ENCODE measurements around the gene RAC3. TPM values are rescaled to one million over a fixed set of nuclear protein-coding genes. Genes with fewer than 3 reads are reported as not detected.
A peak's percentile ranks its signal among the peaks of the same experiment; 100 is the strongest.

Gene RAC3
- total RNA-seq, 1 experiment from 2014 or later: 16.4 TPM

DNA sequence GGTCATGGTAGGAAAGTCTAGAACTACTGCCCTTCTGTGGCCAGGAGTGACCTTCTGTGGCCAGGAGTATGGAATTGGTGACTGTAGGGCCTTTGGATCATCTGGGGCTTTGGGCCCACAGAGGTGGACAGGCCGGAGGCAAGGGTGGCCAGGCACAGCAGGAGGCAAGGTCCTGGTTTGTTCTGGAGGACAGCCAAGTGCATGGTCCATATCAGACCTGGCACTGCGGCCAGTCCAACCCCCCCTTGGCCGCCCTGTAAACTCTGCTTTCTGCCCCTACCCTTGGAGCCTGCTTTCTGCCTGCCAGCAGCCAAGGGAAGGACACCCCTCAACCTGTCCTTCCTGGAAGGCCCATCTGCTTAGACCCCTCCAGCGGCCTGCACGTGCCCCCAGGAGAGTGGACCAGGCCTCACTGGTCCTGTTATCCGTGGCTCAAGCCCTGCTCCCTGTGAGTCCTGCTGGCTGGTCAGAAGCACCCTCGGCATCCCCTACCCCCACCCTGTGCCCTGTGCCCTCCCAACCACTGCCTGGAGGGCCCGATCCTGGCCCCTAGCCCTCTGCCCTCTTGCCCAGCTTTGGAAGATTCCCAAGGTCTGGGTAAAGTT, 8.3 kb downstream of the RAC3 start:
- DNase-seq (ENCODE audit: low read depth): no peak

DNA sequence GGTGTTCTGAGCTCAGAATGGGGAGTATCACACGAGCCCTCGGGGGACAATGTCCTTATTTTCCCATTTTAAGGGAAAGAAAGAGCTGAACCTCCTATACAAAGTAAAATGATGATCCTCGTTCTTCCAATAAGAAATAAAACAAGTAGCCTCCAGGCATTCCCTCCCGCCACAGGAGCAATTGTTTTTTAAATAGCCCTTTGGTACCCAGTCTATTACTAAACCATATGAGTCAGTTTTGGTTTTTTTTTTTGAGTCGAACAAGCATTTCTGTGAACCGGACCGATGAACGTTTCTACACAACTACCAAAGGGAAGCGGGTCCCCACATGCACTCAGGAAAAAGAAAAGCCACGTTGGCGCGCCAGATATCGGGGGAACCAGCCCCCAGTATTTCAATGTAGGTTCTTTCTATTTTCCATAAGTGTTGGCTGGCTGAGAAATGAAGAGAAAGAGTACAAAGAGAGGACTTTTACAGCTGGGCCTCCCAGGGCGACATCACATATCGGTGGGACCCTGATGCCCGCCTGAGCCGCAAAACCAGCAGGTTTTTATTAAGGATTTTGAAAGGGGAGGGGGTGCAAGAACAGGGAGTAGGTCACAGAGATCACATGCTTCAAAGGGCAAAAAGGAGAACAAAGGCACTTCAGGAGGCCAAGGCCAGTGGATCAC, 9.8 kb downstream of the RAC3 start:
- peak; percentile 56 for DNase-seq (ENCODE audit: low read depth)

DNA sequence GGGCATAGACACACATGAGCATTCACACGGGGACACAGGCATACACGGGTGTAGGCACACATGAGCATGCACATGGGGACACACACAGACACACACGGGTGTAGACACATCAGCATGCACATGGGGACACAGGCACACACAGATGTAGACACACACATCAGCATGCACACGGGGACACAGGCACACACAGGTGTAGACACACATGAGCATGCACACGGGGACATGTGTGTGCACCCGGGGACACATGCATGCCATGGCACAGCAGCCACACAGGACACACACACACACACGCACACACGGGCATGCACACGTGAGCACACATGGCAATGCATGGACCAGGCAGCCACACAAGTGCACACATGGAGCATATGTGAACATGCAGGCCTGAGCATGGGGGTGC, 11.2 kb downstream of the RAC3 start:
- no peak for DNase-seq (ENCODE audit: low read depth)

DNA sequence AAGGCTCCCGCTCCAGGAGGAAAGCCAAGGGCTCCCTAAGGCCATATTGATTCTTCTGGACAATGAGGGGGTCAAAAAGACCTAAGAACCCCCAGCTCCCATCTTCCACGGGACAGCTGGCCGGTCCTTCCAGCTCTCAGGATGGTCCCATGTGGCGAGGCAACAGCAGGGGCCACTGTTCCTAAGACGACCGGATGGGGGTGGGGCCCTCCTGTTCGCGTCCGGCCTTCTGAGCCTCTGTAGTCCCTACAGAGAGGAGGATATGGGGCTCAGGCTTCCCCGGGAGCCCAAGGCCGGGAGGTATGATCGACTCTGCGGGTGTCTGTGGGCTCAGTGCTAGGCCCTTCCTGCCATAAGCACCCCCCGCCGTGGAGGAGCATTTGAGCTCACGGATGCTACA, 12.0 kb downstream of the RAC3 start:
- DNase-seq (ENCODE audit: low read depth): no peak

DNA sequence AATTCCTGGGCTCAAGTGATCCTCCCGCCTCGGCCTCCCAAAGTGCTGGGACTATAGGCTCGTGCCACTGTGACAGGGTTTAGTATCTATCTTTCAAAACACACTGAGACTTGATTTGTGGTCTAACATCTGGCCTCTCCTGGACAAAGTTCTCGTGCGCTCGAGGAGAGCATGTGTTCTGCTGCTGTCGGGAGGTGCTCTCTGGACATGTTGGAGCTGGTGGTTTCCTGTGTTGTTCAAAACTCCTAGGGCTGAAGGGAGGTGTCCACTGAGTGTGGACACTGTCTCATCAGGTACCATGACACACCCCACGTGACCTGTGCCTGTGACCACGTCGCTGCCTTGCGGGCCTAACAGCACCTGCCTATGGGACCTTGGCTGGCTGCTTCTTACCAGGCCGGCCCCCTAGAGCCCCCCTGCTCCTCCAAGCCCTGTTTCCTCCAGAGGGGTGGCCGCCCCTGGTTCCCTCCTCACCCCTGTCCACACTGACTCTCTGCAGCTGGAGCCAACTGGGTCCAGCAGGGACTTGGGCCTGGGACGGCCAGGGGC, 14.5 kb downstream of the RAC3 start:
- DNase-seq (ENCODE audit: low read depth): no peak

DNA sequence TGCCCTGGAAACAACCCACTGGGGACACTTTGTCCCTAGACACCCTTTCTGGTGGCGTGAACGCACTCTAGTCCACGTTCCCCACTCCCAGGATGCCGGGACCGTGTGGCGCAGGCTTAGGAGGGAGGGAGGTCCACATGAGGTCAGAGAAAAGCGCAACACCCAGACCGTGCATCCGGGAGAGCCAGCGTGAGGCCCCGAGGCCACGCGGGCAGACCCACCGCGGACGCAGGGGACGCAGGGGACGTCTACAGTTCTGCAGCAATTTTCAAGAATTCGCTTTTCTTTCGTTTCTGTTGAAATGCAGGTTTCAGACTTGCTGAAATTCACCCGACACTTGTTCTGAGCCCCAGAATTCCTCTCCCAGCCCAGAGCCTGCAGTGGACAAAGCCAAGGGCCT, 15.4 kb downstream of the RAC3 start:
- DNase-seq (ENCODE audit: low read depth): no peak

DNA sequence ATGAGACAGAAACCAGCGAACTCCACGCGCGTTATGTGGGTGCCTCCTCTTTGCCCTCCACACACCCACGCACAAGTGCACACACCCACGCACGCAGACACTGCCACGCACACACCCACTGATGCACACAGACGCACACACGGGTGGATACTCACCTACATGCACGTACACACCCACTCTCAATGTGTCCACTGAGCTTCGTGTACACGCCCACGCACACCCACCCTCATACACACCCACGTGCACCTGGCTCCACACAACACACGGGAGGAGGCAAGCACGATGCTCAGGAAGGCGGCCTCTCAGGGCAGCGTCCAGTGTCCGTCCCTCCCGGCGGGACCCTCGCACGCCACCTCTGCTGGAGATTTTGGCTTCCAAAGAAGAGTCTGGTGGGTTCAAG, 15.9 kb downstream of the RAC3 start:
- DNase-seq (ENCODE audit: low read depth): no peak

DNA sequence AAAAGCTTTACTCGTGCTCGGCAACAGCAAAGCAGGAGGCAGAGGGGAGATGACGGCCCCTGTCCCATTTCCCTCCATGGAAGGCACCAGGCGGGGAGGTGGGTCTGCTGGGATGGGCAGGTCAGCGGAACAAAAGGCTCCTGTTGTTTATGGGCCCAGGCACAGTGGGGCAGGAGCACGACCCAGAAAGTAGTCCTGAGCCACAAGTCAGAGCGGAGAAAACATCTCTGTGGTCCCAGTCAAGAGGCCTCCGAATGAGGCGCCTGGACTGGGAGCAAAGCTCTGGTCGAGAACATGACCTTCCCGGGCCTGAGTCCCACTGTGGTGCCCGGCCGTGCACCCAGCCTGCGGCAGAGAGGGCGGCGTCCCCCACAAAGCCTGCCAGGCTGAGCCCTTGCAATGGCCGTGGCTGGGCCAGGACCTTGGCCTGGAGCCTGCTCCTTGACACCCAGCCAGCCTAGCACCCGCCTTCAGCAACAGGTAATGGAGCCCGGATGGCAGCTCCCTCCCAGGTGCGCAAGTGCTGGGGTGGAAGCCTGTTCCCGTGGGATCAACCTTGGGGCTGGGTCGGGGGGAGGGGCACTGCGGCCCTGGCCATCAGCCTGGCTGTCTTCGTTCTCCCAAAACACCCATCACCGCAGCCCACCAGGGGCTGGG, 16.6 kb downstream of the RAC3 start:
- no peak for DNase-seq (ENCODE audit: low read depth)

DNA sequence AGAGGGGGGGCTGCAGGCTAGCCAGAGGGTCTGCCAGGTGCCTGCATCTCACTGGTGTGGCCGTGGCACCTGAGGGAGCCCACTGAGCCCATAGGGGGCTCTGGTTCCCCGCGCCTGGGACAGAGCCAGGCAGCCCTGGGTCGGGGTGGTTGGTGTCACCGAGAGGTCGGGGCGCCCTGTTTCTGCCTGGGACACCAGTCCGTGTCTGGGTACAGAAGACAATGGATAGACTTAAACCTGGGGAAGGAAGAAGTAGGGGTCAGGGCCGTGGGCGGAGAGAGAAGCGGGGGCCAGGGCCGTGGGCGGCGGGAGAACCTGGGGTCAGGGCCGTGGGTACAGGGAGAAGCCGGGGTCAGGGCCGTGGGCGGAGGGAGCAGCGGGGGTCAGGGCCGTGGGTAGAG, 17.1 kb downstream of the RAC3 start:
- DNase-seq (ENCODE audit: low read depth): no peak

DNA sequence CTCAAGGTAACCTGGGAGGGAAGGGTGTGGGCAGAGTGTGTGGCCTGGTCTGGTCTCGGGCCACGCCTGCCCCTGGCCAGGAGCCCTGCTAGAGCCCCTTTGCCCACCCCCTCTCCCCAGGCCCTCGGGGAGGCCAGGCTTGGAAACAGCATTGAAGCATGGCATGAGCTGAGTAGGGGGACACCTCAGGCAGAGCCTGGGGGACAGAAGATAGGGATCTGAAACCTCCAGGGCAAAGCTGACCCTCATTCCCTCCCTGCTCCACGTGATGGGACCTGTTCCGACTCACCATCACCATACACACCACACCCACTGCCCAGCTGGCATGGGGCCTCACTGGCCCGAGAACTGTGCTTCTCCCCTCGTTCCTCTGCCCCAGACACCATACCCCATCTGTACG, 17.6 kb downstream of the RAC3 start:
- DNase-seq (ENCODE audit: low read depth): no peak

DNA sequence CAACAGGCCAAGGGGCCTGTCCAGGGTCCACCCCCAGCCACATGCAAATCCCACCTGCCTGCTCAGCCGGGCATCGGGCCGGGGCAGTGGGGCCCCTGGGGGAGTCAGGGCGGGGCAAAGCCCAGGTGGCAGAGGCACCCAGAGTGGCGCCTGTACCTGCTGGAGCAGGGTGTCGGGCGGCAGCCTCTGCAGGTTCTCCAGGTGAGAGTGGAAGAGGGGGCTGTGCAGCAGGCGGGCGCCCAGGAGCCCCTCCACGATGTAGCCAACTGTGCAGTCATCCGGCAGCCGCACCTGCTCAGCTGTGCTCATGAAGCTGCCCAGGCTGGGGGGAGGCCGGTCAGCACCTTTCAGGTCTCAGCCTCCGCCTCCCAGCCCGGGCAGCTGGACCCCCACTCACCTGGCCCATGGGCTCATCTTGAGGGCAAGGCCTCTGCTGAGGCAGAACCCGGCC, 18.1 kb downstream of the RAC3 start:
- no peak for DNase-seq (ENCODE audit: low read depth)

DNA sequence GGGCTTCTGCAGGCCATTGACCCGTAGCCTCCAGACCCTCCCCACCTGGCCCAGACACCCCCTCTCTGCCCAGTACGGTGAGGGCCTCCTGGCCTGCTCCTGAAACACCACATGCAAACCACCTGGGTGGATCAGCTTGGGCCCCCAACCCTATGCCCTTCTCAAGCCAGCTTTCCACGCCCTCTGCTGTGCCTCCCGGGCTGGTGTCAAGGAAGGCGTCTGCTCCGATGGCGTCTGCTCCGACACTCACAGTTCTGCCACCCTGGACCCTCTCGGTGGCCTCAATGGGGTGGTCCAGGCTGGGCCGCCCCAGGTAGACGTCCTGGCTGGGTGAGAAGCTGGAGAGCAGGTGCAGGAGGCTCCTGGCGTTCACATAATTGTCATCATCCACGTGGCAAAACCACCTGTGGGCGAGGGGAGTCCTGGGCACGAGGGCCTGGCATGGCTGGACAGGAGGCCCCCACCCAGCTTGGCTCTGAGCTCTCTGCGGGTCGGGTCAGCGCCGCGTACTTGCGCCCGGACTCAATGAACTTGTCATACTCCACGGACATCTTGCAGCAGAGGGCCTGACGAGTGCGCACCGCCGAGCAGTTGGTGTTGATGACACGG, 18.8 kb downstream of the RAC3 start:
- DNase-seq (ENCODE audit: low read depth): no peak

DNA sequence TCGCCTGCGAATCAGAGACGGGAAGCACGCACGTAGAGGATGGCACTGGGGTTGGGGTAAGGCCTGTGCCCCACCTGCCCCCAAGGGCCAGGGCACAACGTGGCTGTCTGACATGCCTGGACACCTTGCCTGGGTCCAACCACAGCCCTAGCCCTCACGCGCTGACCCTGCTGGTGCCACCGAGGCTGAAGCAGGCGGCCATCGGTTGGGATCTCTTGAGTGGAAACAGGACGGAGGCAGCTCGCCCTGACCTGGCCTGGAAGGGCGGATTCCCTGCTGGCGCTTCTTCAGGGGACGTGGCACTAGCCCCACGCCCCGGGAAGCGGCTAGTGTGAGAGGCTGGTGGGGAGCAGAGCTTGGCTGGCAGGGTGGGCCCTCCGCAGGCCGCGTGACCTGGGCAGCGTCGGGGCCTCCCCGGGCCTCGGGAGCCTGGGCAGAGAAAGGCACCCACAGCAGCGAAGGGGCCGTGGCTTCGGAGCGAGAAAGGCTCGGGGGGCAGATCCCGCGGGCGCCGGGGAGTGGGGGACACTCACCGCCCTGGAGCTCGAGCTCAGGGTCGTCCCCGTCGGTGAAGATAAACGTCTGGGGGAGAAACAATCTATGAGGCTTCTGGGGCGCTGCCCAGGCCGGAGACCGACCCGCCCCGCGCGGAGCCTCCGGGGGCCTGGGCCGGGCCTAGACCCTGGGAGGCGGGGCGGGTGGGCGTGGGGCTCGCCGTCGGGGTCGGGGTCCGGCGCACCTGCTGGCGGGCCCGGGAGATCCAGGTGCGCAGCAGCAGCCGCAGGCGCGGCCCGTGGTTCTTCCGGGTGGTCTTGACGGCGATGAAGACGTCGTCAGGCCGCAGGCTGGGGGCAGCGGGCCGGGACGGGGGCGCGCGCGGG, 19.5 kb downstream of the RAC3 start:
- no peak for DNase-seq (ENCODE audit: low read depth)

DNA sequence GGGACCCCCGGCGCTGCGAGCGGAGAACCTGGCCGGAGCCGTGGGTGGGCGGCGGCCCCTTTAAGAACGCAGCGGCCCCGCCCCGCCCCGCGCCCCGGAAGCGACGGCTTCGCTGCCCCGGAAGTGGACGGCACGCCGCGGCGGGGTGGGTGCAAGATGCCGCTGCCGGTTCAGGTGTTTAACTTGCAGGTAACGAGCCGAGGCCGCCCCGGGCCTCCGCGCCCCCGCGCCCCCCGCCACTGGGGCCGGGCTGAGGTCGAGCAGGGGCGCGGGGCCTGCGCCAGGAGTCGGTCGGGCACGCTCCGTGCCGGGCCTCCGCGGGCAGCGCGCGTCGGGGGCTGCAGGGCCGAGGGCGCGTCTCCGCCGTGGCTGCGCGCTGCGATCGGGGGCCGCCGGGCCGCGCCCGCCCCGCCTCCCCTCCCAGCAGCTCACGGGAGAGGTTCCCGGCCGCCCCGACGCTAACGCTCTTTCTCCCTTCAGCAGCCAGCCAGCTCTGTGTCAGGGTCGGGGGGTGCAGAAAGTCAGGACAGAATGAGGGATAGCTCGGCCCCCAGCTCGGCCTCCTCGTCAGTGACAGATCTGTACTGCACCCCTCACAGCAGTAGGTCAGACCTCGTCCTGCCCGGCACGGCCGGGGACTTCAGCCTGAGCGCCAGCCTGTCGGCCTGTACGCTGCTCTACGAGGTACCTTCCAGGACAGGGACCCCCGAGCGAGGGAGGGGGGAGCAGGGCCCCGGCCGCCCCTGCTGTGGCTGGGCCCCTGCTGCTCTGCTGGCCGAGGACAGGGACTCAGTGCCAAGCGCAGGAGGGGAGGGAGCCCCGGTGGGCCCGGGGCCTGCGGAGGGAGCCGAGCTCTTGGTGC, 20.5 kb downstream of the RAC3 start, which contains the start of the genes GPS1 and RFNG:
Gene GPS1, plus strand, starts transcription at position 123 of the 862 bp plus-strand sequence. Its CDS starts 34 bp downstream, at position 157.
Gene RFNG, minus strand, starts transcription at position 36 of the 862 bp plus-strand sequence. CDS start 45 bp downstream, outside the sequence.
- peak; percentile 53 for DNase-seq (ENCODE audit: low read depth)

DNA sequence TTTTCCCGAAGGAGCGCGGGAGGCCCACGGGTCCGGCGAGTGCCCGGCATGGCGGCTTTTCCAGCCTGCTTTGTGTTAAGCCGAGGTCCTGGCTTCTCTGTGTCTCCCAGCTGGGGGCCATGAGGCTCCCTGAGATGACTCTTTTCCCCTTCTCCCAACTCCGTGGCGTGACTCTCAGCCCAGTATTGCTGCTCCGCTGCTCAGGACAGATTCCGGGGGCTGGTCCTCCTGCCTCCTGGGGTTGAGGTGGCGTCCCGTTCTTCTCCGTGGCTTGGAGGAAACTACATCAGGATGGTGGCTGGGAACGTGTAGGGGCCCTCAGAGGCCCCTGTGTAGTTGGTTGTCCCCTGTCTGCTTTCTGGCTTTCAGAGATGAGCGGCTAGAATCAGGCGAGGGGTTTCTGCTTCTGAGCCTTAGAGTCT, 21.2 kb downstream of the RAC3 start:
- no peak for DNase-seq (ENCODE audit: low read depth)

DNA sequence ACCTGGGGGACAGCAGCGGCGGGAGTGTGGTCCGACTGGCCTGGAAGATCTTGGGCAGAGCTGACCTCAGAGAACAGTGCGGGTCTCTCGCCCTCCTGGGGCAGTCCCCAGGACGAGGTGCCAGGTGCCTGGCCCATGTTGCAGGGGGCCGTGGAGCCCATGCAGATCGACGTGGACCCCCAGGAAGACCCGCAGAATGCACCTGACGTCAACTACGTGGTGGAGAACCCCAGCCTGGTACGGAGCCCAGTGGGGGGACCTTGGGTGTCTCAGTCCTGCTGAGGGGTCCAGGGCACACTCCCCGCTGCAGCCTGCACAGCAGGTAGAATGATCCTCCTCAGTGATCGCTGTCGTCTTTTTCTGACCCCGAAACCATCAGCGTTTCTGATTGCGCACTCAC, 21.7 kb downstream of the RAC3 start:
- no peak for DNase-seq (ENCODE audit: low read depth)

DNA sequence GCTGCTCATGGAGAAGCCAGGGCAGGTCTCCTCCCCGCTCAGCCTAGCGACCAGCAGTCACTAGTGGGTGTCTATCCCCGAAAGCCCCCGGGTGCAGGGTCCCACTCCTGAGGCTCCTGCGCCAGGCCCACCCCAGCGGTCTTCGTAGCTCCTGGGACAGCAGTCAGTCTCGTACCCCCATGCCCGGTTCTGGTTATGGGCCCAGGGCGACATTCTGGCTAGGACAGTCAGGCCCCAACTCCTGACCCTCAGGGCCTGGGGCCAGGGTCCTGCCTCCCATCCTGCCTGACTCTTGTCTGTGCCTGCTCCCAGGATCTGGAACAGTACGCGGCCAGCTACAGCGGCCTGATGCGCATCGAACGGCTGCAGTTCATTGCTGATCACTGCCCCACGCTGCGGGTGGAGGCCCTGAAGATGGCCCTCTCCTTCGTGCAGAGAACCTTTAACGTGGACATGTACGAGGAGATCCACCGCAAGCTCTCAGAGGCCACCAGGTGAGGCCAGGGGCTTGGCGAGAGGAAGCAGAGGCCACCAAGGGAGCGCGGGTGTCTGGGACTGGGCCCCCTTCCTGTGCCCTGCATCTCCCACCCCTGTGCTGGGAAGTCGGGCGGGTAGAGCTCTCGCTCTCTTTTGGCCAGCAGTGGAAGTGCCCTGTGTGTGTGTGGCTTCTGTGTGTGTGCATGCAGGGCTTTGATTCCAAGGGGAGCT, 22.2 kb downstream of the RAC3 start:
- DNase-seq (ENCODE audit: low read depth): no peak

DNA sequence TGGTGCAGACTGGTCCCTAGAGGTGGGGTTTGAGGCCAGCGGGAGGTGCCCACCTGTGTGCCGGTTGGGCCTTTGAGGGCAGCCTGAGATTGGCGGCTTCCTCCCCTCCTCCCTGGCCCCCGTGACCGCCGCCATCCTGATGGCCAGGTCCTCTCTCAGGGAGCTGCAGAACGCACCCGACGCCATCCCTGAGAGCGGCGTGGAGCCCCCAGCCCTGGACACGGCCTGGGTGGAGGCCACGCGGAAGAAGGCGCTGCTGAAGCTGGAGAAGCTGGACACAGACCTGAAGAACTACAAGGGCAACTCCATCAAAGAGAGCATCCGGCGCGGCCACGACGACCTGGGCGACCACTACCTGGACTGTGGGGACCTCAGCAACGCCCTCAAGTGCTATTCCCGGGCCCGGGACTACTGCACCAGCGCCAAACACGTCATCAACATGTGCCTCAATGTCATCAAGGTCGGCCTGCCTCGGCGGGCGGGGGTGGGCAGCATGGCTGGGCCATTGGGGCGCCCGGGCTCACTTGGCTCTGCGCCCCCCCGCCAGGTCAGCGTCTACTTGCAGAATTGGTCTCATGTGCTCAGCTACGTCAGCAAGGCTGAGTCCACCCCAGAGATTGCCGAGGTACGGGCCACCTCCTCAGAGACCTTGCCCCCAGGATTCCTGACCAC, 23.0 kb downstream of the RAC3 start:
- no peak for DNase-seq (ENCODE audit: low read depth)
